ENCODE measurements around the gene MTHFR. TPM values are rescaled to one million over a fixed set of nuclear protein-coding genes. Genes with fewer than 3 reads are reported as not detected.

MTHFR gene
- total and polyA plus RNA-seq, 4 donors: 5.5 to 29.0 (median 18.3) TPM

GRCh38 chr1:11768821-11769220 is 36.9 kb downstream of the MTHFR start:
- Histone ChIP-seq H3K27ac (ENCODE audit: low read depth in 1 of 2, low read length in 2 of 2) (no peak overlapping the region), H3K4me3 (ENCODE audit: low read depth in 1 of 3, low read length in 3 of 3) (no peak overlapping the region), H3K9me3 (ENCODE audit: control insufficient read depth in 4 of 4, low read length in 3 of 4) (no peaks in the 10 kb centered on the region), H3K4me1 (ENCODE audit: control insufficient read depth in 4 of 4, insufficient read depth in 4 of 4, low read length in 3 of 4) (no peaks in the 10 kb centered on the region), H3K9ac (ENCODE audit: low read depth in 1 of 2, low read length in 2 of 2) (no peak overlapping the region), H3K27me3 (ENCODE audit: control insufficient read depth in 4 of 4, insufficient read depth in 4 of 4, low read length in 3 of 4) (no peaks in the 10 kb centered on the region), H3K36me3 (ENCODE audit: control insufficient read depth in 4 of 4, insufficient read depth in 3 of 4, low read depth in 1 of 4, low read length in 3 of 4) (no peaks in the 10 kb centered on the region)
- TF ChIP-seq HNF4G (IDR thresholded peaks at IDR 0.05) (no peak), GABPA (IDR thresholded peaks at IDR 0.05 in 1 of 2, conservative IDR thresholded peaks at IDR 0.05 in 1 of 2) (no peak), NR2F2 (IDR thresholded peaks at IDR 0.05) (no peak), FOXA2 (IDR thresholded peaks at IDR 0.05) (no peak), ZBTB33 (IDR thresholded peaks at IDR 0.05) (no peak), FOXA1 (IDR thresholded peaks at IDR 0.05) (no peak), RXRA (IDR thresholded peaks at IDR 0.05) (no peak), RAD21 (IDR thresholded peaks at IDR 0.05) (no peak), SP1 (IDR thresholded peaks at IDR 0.05) (no peak), CTCF (IDR thresholded peaks at IDR 0.05; ENCODE audit: low read depth, low read length, missing input control) (no peak), YY1 (IDR thresholded peaks at IDR 0.05) (no peak), MAX (IDR thresholded peaks at IDR 0.05) (no peak), ATF3 (IDR thresholded peaks at IDR 0.05) (no peak), EGR1 (IDR thresholded peaks at IDR 0.05; ENCODE audit: low read depth in 2 of 2) (no peak), REST (IDR thresholded peaks at IDR 0.05) (no peak), TAF1 (conservative IDR thresholded peaks at IDR 0.05) (no peak)
- 75% methylated on average over 4 of the region's 4 CpGs for WGBS
- no peak for DNase-seq (ENCODE audit: low spot score)

All from liver (tissue), 9 donors.